HUES64 (cell line): Measurements from ENCODE around the gene MRPL50.

Experiments used
- H3K27ac ChIP-seq: 2 replicates; pipeline ENCODE4 v1.7.0; 2013; ENCODE audit warnings: low read depth, low read length, inconsistent platforms
- H3K27me3 ChIP-seq: 2 replicates; pipeline ENCODE4 v1.6.1; 2013; ENCODE audit warnings: mild to moderate bottlenecking, low read length; ENCODE audit not compliant: insufficient read depth
- H3K36me3 ChIP-seq: 2 replicates; pipeline ENCODE4 v1.6.1; 2013; ENCODE audit warnings: mild to moderate bottlenecking, low read length; ENCODE audit not compliant: insufficient read depth
- H3K4me1 ChIP-seq: 2 replicates; pipeline ENCODE4 v1.6.1; 2013; ENCODE audit warnings: mild to moderate bottlenecking, low read length, moderate library complexity; ENCODE audit not compliant: insufficient read depth
- H3K4me3 ChIP-seq: 2 replicates; pipeline ENCODE4 v1.5.1; 2013; ENCODE audit warnings: mild to moderate bottlenecking, low read length, moderate library complexity
- H3K9ac ChIP-seq: 2 replicates; pipeline ENCODE4 v1.6.1; 2013; ENCODE audit warnings: mild to moderate bottlenecking, low read depth, low read length
- H3K9me3 ChIP-seq: 2 replicates; pipeline ENCODE4 v1.6.1; 2013; ENCODE audit warnings: low read depth, low read length; ENCODE audit not compliant: insufficient read depth
- WGBS: fragments of 150-250, 120-280 bp; methylation state at CpG from one replicate; pipeline ENCODE4 v1.1.7; 2013; ENCODE audit warnings: missing lambda C conversion rate; 5-methylcytosine and 5-hydroxymethylcytosine counted together

The MRPL50 gene

DNA sequence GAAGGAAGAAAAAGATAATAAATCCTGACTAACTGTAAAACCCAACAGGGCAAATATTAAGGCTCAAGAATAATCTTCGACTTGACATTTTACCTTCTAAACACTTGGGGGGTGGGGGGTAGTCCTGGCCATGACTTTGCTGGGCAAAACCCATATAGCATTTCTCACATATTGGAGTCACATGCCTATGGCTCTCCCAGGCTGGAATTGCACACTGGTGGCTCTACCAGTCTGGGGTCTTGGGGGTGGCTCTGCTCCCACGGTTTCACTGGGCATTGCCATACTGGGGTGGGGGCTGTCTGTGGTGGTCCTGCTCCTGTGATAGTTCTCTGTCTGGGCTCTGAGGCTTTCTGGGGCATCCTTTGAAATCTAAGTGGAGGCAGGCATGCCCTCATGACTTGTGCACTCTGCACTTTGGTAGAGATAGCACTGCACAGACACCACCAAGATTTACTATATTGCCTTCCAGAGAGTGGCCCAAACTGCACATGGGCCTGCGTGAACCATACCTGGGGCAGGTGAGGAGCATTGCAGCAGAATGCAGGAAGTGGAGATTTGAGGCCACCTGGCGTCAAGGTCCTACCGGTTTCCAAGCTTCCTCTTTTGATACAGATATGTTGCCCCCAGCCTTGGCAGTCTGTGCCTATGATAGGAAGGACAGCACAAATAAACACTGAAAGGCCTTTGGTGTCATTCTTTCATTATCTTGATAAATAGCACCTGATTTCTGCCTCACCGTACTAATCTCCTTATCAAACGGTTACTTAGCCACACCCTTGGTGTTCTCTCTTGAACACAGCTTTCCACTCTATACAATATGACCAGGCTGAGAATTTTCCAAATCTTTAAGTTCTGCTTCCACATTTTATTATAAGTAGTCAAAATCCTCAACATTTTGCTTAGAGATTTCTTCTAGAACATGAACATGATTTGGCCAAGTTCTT lies 43.4 kb downstream of the MRPL50 start:
- no peaks in the 10 kb centered on the region for H3K4me1 ChIP-seq
- no peaks in the 10 kb centered on the region for H3K36me3 ChIP-seq
- H3K9ac ChIP-seq, result no peak overlapping the region
- 89% methylated on average over 7 of the region's 7 CpGs for WGBS
- H3K4me3 ChIP-seq, result no peak overlapping the region
- H3K27ac ChIP-seq, result no peak overlapping the region
- no peaks in the 10 kb centered on the region for H3K9me3 ChIP-seq
- H3K27me3 ChIP-seq, result no peaks in the 10 kb centered on the region

DNA sequence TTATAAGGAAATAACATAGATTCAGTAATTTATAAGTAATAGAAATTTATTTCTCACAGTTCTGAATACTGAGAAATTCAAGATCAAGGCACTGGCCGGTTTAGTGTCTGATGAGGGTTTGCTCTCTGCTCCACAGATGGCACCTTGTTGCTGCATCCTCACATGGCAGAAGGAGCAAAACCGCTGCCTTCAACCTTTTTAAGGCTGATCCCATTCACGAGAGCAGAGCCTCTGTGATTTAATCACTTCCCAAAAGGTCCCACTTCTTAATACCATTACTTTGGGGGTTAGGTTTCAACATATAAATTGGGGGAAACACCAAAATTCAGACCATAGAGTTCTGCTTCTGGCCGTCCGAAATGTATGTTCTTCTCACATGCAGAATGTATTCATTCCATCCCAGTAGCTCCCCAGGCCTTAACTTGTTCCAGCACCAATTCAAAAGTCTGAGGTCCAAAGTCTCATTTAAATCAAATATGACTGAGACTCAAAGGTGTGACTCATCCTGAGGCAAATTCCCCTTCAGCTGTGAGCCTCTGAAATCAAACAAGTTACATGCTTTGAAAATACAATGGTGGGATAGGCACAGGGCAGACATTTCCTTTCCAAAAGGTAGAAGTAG lies 44.2 kb downstream of the MRPL50 start:
- no peaks in the 10 kb centered on the region for H3K4me1 ChIP-seq
- no peaks in the 10 kb centered on the region for H3K36me3 ChIP-seq
- H3K27ac ChIP-seq, result no peak overlapping the region
- H3K27me3 ChIP-seq, result no peaks in the 10 kb centered on the region
- H3K4me3 ChIP-seq, result no peak overlapping the region
- WGBS, result 90% methylated on average over 5 of the region's 5 CpGs
- no peak overlapping the region for H3K9ac ChIP-seq
- no peaks in the 10 kb centered on the region for H3K9me3 ChIP-seq

DNA sequence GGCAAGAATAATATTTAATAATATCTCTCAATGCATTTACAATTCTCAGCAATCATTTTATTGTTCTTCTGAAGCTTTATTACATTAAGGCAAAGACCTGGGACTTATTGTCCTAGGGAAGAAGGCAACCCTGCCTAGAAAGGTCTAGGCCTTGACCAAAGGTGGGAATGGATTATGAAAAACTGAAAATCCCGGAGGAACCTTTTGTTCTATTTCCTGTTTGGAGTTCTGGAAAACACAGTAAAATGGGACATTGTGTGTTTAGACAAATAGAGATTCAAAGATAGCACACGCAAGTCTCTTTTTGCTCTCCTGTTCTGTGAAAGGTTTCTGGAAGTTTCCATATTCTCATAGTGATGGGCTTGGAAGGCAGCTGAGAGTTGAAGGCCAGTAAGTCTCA lies 44.7 kb downstream of the MRPL50 start:
- Histone ChIP-seq H3K36me3 (no peaks in the 10 kb centered on the region), H3K4me3 (no peak overlapping the region), H3K9me3 (no peaks in the 10 kb centered on the region), H3K27ac (no peak overlapping the region), H3K4me1 (no peaks in the 10 kb centered on the region), H3K27me3 (no peaks in the 10 kb centered on the region), H3K9ac (no peak overlapping the region)
- 97% methylated on average over 2 of the region's 2 CpGs for WGBS

DNA sequence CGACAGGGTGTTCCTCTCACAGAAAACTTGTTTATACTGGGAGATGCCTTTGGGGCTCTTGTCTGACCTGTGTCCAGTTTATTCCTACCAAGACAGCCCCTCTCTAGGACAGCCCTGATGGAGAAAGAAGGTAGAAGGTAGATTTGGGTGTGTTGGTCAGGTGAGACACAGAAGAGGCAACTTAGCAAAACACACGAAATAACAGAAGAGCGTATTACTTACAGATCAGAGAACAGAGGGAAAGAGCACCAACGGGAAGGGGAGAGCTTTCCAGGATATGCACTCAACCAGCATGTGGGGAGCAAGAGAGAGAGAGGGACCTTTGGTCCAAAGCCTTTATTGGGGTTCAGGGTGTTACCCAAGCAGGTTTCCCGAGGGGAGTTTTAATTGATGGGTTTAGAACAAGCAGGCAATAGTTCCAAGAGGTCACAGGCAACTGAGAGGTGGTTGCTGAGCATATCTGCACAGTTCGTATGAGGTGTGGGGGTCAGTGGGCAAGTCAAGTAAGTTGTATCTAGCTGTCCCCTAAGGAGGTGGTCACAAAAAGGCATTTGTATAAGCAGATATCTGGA lies 45.4 kb downstream of the MRPL50 start:
- H3K9ac ChIP-seq, result no peak overlapping the region
- H3K27ac ChIP-seq, result no peak overlapping the region
- H3K27me3 ChIP-seq, result no peaks in the 10 kb centered on the region
- 93% methylated on average over 6 of the region's 6 CpGs for WGBS
- H3K9me3 ChIP-seq, result no peaks in the 10 kb centered on the region
- H3K36me3 ChIP-seq, result no peaks in the 10 kb centered on the region
- H3K4me1 ChIP-seq, result no peaks in the 10 kb centered on the region
- H3K4me3 ChIP-seq, result no peak overlapping the region

DNA sequence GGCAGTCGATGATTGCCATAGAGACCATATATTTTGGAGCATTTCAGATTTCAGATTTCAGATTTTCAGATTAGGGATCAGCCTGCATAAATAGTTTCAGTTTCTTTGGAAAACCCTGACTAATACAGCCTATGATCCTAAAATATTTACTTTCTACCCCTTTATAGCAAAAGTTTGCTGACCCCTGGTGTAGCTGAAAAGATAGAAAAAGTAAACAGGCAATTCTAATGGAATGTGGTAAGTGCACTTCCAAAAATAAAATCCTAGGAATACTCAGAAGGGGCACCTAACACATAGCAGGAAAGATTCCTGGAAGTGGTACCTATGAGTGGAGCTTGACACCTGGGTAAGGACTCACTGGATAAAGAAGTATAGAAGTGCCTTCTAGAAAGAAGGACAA lies 48.1 kb downstream of the MRPL50 start:
- Histone ChIP-seq H3K36me3 (no peaks in the 10 kb centered on the region), H3K27ac (no peak overlapping the region), H3K4me1 (no peaks in the 10 kb centered on the region), H3K9me3 (no peaks in the 10 kb centered on the region), H3K9ac (no peak overlapping the region), H3K27me3 (no peaks in the 10 kb centered on the region), H3K4me3 (no peak overlapping the region)
- 75% methylated on average over 1 of the region's 1 CpG for WGBS

DNA sequence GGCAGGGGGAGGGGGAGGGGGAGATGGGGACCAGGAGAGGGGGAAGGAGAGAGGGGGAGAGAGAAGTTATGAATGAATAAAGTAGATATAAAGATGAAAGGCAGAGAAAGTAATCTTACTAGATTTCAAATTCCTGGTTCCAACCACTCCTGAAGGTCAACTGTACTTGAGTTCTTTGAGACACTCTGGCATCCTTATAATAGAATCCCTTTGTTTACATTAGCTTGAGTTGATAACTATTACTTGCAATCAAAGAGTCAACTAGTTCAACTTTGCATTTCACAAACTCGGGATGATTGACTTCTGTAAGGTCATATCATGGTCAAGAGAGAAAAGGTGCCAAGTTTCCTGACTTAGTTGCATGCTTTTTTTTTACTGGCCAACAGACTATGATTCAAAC lies 55.8 kb downstream of the MRPL50 start:
- WGBS, result 90% methylated on average over 1 of the region's 1 CpG
- Histone ChIP-seq H3K27me3 (no peaks in the 10 kb centered on the region), H3K27ac (no peak overlapping the region), H3K4me1 (no peaks in the 10 kb centered on the region), H3K36me3 (no peaks in the 10 kb centered on the region), H3K9ac (no peak overlapping the region), H3K9me3 (no peaks in the 10 kb centered on the region), H3K4me3 (no peak overlapping the region)

DNA sequence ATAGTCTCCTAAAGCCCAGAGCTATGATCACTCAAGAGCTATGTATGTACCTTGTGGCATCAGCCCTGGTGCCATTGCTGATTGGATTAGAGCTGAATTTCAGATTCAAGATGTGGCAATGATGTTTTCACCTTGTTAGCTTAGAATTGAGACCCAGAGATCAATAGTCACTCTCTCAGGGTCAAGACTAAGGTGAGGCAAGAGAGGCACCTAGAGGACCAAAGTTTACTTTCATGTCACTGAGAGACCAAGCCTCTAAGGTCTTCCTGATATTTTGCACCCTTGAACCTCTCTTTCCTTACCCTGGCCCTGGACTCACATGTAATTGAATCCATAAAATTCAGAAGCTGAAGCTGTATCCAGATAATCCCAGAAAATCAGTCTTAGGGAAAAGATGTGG lies 56.5 kb downstream of the MRPL50 start:
- no peaks in the 10 kb centered on the region for H3K4me1 ChIP-seq
- H3K9me3 ChIP-seq, result no peaks in the 10 kb centered on the region
- no peak overlapping the region for H3K9ac ChIP-seq
- H3K36me3 ChIP-seq, result no peaks in the 10 kb centered on the region
- H3K27ac ChIP-seq, result no peak overlapping the region
- no peak overlapping the region for H3K4me3 ChIP-seq
- no peaks in the 10 kb centered on the region for H3K27me3 ChIP-seq
